Naive thymus-derived CD8-positive, alpha-beta T cell (primary cell): ENCODE data around the gene GSTM1. TPM values are rescaled to one million over a fixed set of nuclear protein-coding genes. Genes with fewer than 3 reads are reported as not detected.

Source experiments
- ATAC-seq, 2 donors: fragments of 150-1000 bp; cut with Tn5 transposase in 1 of 2; sonication (Bioruptor Pico), chemical (Tn5 transposase) in 1 of 2; 1 replicate in 1 of 2; 2 replicates in 1 of 2; pipeline ENCODE4 v1.10.0; 2021; ENCODE audit warnings: mild to moderate bottlenecking in 2 of 2, moderate library complexity in 2 of 2
- POLR2A ChIA-PET: fragments of 350-600 bp; sonication (Branson Sonifier 250); formaldehyde crosslinking; loops from one replicate; lab custom pipeline; 2021; ENCODE audit warnings: antibody characterized with exemption; lab: Charles Lee
- DNase-seq, 10 donors: peaks; one replicate each; pipeline versions ENCODE4 v3.0.0 to v3.0.0-alpha.2; 2020 to 2022
- H3K27ac Mint-ChIP-seq, 10 donors: one replicate each; pipeline ENCODE4 v1.8.0; 2020 to 2022; ENCODE audit warnings: mild to moderate bottlenecking in 10 of 10, mixed read lengths in 10 of 10, moderate library complexity in 4 of 10, inconsistent platforms in 1 of 10
- H3K27me3 Mint-ChIP-seq, 5 donors: one replicate each; pipeline ENCODE4 v1.8.0; 2021 to 2022; ENCODE audit warnings: mixed read lengths in 5 of 5
- H3K36me3 Mint-ChIP-seq, 3 donors: one replicate each; pipeline ENCODE4 v1.8.0; 2020 to 2022; ENCODE audit warnings: mixed read lengths in 3 of 3, mild to moderate bottlenecking in 2 of 3, inconsistent platforms in 1 of 3
- H3K4me1 Mint-ChIP-seq, 4 donors: one replicate each; pipeline ENCODE4 v1.8.0; 2021 to 2022; ENCODE audit warnings: mixed read lengths in 4 of 4
- H3K4me3 Mint-ChIP-seq, 10 donors: one replicate each; pipeline ENCODE4 v1.8.0; 2020 to 2022; ENCODE audit warnings: mild to moderate bottlenecking in 10 of 10, mixed read lengths in 10 of 10, moderate library complexity in 6 of 10, inconsistent platforms in 1 of 10
- H3K9me3 Mint-ChIP-seq, 9 donors: one replicate each; pipeline ENCODE4 v1.8.0; 2020 to 2022; ENCODE audit warnings: mixed read lengths in 9 of 9, mild to moderate bottlenecking in 3 of 9, inconsistent platforms in 1 of 9, moderate library complexity in 1 of 9
- polyA plus RNA-seq, 3 donors: library from polyadenylated mRNA; unstranded; fragments of 300-500 nt; fragmentation: Illumina TruSeq; gene quantifications; one replicate each; pipeline ENCODE4 v1.2.3, GENCODE V29; 2021
- total RNA-seq, 8 experiments: library from RNA in 2 of 8; stranded (reverse) in 2 of 8; gene quantifications; one replicate each; pipeline ENCODE4 v1.2.3 and lab custom pipeline; 2021 to 2026

Gene GSTM1
- total and polyA plus RNA-seq, 5 experiments from 2014 or later: 0.38 to 62.0 (median 54.7) TPM; not detected in 2

- POLR2A ChIA-PET: no interaction called here
- ATAC-seq (no peak), DNase-seq (no peak)
- no peaks in the 10 kb centered on the region for H3K9me3 Mint-ChIP-seq
- H3K4me1 Mint-ChIP-seq: no peaks in the 10 kb centered on the region
- no peaks in the 10 kb centered on the region for H3K36me3 Mint-ChIP-seq
- H3K4me3 Mint-ChIP-seq: no peak overlapping the region
- H3K27me3 Mint-ChIP-seq: peaks cover 0 to 5% (median 0%) of the 10 kb centered on the region in 5 donors
- H3K27ac Mint-ChIP-seq: no peak overlapping the region
Measured at GRCh38 chr1:109722908-109723691, 35.5 kb downstream of the GSTM1 start.

GRCh38 chr1:109724933-109725332 is 37.3 kb downstream of the GSTM1 start:
- DNase-seq (no peak), ATAC-seq (no peak)
- Mint-ChIP-seq H3K27me3 (peaks cover 0 to 2% (median 0%) of the 10 kb centered on the region in 5 donors), H3K9me3 (no peaks in the 10 kb centered on the region), H3K4me3 (no peak overlapping the region), H3K4me1 (no peaks in the 10 kb centered on the region), H3K27ac (no peak overlapping the region), H3K36me3 (no peaks in the 10 kb centered on the region)
- POLR2A ChIA-PET: no interaction called here

DNA sequence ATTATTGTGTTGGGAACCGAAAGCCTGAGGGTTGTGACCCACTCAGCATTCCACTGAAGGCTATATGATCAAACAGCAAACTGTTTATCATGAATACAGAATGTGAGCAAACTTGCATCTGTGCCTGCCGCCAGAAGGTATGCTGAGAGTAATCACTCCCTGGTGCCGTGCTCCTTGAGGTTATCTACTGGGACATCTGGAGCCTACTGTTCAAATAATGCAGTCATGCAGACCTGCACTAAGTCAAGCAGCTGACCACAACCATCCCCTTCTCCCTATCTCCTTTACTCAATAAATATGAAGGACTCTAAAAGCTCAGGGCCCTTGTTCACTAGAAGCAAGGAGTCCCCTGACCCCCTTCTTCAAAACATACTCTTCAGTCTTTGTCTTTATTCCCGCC is 37.9 kb downstream of the GSTM1 start:
- ATAC-seq (no peak), DNase-seq (no peak)
- Mint-ChIP-seq H3K36me3 (no peaks in the 10 kb centered on the region), H3K9me3 (no peaks in the 10 kb centered on the region), H3K27me3 (peaks cover 0 to 2% (median 0%) of the 10 kb centered on the region in 5 donors), H3K4me1 (no peaks in the 10 kb centered on the region), H3K4me3 (no peak overlapping the region), H3K27ac (no peak overlapping the region)
- POLR2A ChIA-PET: no interaction called here

GRCh38 chr1:109726007-109726406 is 38.4 kb downstream of the GSTM1 start:
- Mint-ChIP-seq H3K4me1 (no peaks in the 10 kb centered on the region), H3K36me3 (no peaks in the 10 kb centered on the region), H3K27me3 (peaks cover 0 to 3% (median 0%) of the 10 kb centered on the region in 5 donors), H3K4me3 (no peak overlapping the region), H3K27ac (no peak overlapping the region), H3K9me3 (no peaks in the 10 kb centered on the region)
- POLR2A ChIA-PET: no interaction called here
- DNase-seq (no peak), ATAC-seq (no peak)

DNA sequence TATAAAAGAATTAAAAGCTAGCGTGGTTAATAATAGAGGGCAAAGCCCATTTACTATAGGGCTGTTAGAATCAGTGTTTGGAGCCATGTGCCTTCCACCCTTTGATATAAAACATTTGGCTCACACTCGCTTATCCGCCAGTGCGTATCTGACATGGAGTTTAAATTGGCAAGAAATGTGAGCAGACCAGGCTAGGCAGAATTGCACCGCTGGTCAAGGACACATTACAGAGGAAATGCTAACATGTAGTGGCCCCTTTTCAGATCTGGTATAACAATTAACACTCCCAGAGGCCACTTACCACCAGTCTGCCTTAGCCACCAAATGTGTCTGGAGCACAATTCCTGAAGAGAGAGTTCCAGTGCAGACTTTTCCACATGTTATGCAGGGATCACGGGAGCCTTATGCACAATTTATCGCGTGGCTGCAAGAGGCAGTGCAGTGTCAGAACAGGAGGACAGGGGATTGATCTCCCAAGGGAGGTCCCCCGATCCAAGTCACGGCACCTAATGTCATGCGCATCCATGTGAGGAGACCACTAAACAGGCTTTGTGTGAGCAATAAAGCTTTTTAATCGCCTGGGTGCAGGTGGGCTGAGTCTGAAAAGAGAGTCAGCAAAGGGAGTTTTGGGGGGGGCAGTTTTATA is 39.2 kb downstream of the GSTM1 start:
- H3K27ac Mint-ChIP-seq: no peak overlapping the region
- no peaks in the 10 kb centered on the region for H3K9me3 Mint-ChIP-seq
- ATAC-seq: no peak
- peaks cover 0 to 4% (median 2%) of the 10 kb centered on the region in 5 donors for H3K27me3 Mint-ChIP-seq
- H3K4me3 Mint-ChIP-seq: no peak overlapping the region
- H3K4me1 Mint-ChIP-seq: no peaks in the 10 kb centered on the region
- POLR2A ChIA-PET: no interaction called here
- H3K36me3 Mint-ChIP-seq: no peaks in the 10 kb centered on the region
- no peak for DNase-seq

DNA sequence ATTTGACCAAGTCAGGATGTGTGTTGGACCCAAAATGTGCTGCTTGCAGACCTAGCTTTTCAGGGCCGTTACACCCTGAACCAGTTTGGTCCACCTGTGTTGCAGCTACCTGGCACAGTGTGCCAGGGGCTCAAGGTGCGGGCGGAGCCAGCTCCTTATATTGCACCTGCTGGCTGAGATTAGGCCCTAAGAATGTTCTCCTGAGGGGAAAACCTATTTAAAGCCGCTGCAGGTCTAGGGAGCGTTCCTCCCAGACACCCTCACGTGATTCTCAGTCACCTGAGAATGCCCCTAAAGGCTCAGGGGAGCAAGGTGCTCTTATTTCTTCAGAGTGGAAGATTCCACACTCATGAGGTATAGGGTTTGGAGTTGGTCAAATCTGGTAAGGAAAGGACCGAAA is 41.3 kb downstream of the GSTM1 start:
- DNase-seq: no peak
- Mint-ChIP-seq H3K36me3 (no peaks in the 10 kb centered on the region), H3K27ac (no peak overlapping the region), H3K4me3 (no peak overlapping the region), H3K27me3 (peaks cover 0 to 8% (median 2%) of the 10 kb centered on the region in 5 donors), H3K9me3 (no peaks in the 10 kb centered on the region), H3K4me1 (no peaks in the 10 kb centered on the region)
- ATAC-seq: no peak
- POLR2A ChIA-PET: no interaction called here

- no peak for DNase-seq
- POLR2A ChIA-PET: no interaction called here
- Mint-ChIP-seq H3K36me3 (no peaks in the 10 kb centered on the region), H3K9me3 (no peaks in the 10 kb centered on the region), H3K4me3 (no peak overlapping the region), H3K27ac (no peak overlapping the region), H3K4me1 (no peaks in the 10 kb centered on the region), H3K27me3 (peaks cover 0 to 8% (median 2%) of the 10 kb centered on the region in 5 donors)
- no peak for ATAC-seq
Measured at GRCh38 chr1:109730666-109731065, 43.0 kb downstream of the GSTM1 start.

GRCh38 chr1:109732390-109732881 is 44.8 kb downstream of the GSTM1 start:
- peaks cover 0 to 14% (median 2%) of the 10 kb centered on the region in 5 donors for H3K27me3 Mint-ChIP-seq
- no peak overlapping the region for H3K4me3 Mint-ChIP-seq
- no peak overlapping the region for H3K27ac Mint-ChIP-seq
- no peaks in the 10 kb centered on the region for H3K9me3 Mint-ChIP-seq
- H3K4me1 Mint-ChIP-seq: no peaks in the 10 kb centered on the region
- ATAC-seq (no peak), DNase-seq (no peak)
- H3K36me3 Mint-ChIP-seq: peaks cover 0 to 4% (median 0%) of the 10 kb centered on the region in 3 donors
- POLR2A ChIA-PET: no interaction called here

GRCh38 chr1:109733236-109733870 is 45.7 kb downstream of the GSTM1 start:
- H3K27ac Mint-ChIP-seq: peak overlapping the region in 1 of 10 donors; percentile 11
- peaks cover 0 to 5% (median 0%) of the 10 kb centered on the region in 3 donors for H3K36me3 Mint-ChIP-seq
- H3K4me3 Mint-ChIP-seq: no peak overlapping the region
- POLR2A ChIA-PET: interaction anchor here (0.5 kb wide), 1 partner anchor 1165 kb away, joined by 4 read pairs; no protein-coding TSS in a partner anchor
- no peaks in the 10 kb centered on the region for H3K9me3 Mint-ChIP-seq
- no peaks in the 10 kb centered on the region for H3K4me1 Mint-ChIP-seq
- peaks cover 0 to 14% (median under 1%) of the 10 kb centered on the region in 5 donors for H3K27me3 Mint-ChIP-seq
- no peak for ATAC-seq
- no peak for DNase-seq

DNA sequence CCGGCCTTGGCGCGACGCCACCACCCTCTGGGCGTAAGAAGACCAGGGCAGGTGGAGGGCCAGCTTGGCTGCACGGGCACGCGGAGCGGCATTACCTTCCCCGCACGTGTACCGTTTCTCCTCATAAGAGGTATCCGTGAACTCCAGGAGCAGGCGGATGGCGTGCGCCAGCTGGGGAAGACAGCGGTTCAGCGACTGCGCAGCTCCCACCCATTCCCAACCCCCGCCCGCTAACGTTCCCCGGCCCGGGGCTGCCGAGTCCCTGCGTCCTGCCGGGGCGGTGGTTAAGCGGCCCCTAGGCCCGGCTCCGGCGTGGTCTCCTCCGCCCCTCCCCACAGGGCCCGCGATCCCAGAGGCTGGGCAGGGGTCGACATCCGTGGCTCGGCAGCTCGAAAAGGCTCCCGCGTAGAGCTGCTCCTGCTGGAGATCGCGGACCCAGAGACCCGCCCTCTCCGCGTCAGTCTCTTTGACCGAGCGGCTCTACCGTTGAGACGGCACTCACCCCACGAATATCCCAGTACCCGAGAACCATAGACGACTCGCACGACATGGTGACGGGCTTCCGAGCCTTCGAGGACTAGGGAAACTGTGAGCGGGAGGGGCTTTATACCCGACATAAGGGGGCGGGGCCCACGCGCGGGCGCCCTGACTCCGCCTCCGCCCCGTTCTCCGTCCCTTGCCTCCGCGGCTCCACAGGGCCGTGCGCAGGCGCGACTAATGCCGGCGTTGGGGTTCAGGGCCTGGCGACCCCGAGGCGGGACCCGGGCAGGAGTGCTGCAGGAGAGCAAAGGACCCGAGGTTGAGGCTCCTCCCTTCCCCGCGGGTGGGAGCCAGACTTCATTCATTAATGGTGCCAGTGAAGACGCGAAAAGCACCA is 52.4 kb downstream of the GSTM1 start:
- ATAC-seq (peak; percentile 94), DNase-seq (peak; percentile 70 to 91 (median 82))
- Mint-ChIP-seq H3K27me3 (peaks cover 0 to 24% (median 2%) of the 10 kb centered on the region in 5 donors), H3K4me1 (peaks cover 12 to 19% (median 15%) of the 10 kb centered on the region in 4 donors), H3K36me3 (peaks cover 0 to 5% (median 0%) of the 10 kb centered on the region in 3 donors), H3K9me3 (no peaks in the 10 kb centered on the region), H3K27ac (peak overlapping the region in 7 of 10 donors; percentile 86 to 96 (median 94)), H3K4me3 (peak overlapping the region; percentile 69 to 94 (median 86))
- POLR2A ChIA-PET: interaction anchor here (1.0 kb wide), 1 partner anchor 14 kb away, joined by 3 read pairs; no protein-coding TSS in a partner anchor

DNA sequence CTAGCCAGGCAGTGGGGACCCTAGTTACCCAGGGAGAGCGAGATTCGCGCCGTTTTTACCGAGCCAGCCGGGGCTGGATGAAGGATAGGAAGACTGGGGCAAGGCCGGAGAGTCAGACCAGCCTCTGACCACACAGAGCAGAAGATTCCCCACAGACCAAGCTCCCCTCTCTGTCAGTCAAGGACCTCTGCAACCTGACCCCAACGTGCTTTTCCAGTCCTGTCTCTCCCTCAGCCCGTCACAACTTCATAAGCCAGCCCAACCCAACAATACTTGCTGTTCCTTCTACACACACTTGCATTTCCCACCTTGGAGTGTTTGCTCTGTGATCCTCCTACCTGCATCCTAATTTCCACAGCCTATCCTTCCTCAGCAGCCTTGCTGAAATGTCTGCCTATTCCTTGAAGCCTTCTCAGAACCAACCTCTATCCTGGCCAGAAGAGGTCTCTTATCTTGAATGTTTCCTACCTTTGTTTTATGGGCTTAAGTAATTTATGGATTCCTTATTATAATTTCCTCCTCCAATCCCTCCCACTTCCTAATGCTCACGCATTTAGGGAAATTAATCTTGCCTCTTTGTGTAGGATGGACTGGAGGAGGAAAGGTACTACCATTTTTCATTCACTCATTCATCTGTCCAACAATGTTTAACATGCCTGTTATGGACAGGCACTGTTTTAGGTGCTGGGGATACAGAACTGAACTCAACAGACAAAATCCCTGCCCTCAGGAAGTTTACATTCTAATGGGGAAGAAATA is 53.2 kb downstream of the GSTM1 start, which contains the start of gene GSTM3:
GSTM3 (minus strand) TSS at position 424 of the 759 bp plus-strand sequence. CDS start 751 bp downstream, outside the sequence.
- Mint-ChIP-seq H3K27ac (peak within 1 kb of the TSS; percentile 10 to 96 (median 90)), H3K9me3 (no peaks in the 10 kb centered on the region), H3K4me1 (peaks cover 12 to 19% (median 15%) of the 10 kb centered on the region in 4 donors), H3K27me3 (peaks cover 0 to 24% (median 2%) of the 10 kb centered on the region in 5 donors), H3K4me3 (peak within 1 kb of the TSS; percentile 69 to 94 (median 86)), H3K36me3 (peaks cover 0 to 5% (median 0%) of the 10 kb centered on the region in 3 donors)
- POLR2A ChIA-PET: no interaction called here
- DNase-seq: peak in 1 of 10 donors; percentile 2
- peak; percentile 9 to 13 for ATAC-seq
